ENCODE measurements around the gene NDUFS1.
"Not testable (repeated sequence)": the region's sequence is repeated elsewhere in the genome, so short reads cannot be mapped to it uniquely, and the experiment has no call there.

The NDUFS1 gene

GRCh38 chr2:206162401-206162800 lies 3.2 kb upstream of the NDUFS1 start:
- DNase-seq (ENCODE audit: low spot score), result not testable (repeated sequence)

DNA sequence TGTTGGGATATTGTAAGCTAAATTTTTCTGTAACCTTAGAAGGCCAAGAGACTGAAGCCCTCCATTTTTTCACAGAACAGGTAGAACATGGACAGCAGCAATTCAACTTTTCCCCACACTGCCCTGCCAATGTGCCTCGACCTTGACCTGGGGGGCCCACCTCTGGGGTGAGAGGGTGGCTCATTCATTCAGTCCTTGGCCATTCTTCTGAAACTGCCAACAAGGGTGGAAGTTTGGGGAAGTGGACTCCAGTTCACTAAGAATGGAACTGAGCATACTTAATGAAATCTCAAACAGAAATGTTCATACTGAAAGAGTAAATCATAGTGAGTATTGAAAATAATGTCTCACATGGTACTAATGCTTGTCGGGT lies 1.5 kb upstream of the NDUFS1 start:
- no peak for DNase-seq (ENCODE audit: low spot score)

DNA sequence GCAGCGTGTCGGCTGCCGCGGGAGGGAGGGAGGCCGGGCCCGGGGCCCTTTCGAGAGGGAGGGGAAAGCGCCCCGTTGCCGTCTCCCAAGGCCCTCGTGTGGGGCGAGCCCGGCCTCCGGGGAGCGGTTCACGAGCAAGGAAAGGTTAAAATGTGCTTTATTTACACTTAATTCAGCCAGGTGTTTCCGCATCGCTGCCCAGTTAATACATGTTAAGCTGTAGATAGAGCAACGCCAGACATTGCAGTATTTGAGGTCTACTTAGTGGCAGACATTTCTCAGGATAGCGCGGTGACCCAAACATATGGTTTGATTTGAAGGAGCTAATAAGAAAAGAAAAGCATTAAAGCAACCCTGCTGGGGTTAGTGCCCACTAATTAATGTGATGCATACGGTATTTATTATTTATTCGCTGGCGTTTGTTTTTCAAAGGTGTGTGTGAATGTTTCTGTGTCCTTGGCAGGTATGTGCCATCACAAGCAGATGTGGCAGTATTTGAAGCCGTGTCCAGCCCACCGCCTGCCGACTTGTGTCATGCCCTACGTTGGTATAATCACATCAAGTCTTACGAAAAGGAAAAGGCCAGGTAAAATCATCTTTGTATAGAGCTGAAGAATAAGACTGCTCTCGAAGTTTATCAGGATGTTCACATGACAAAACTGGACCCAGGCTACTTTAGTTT lies 1.0 kb upstream of the NDUFS1 start:
- DNase-seq (ENCODE audit: low spot score), result no peak

DNA sequence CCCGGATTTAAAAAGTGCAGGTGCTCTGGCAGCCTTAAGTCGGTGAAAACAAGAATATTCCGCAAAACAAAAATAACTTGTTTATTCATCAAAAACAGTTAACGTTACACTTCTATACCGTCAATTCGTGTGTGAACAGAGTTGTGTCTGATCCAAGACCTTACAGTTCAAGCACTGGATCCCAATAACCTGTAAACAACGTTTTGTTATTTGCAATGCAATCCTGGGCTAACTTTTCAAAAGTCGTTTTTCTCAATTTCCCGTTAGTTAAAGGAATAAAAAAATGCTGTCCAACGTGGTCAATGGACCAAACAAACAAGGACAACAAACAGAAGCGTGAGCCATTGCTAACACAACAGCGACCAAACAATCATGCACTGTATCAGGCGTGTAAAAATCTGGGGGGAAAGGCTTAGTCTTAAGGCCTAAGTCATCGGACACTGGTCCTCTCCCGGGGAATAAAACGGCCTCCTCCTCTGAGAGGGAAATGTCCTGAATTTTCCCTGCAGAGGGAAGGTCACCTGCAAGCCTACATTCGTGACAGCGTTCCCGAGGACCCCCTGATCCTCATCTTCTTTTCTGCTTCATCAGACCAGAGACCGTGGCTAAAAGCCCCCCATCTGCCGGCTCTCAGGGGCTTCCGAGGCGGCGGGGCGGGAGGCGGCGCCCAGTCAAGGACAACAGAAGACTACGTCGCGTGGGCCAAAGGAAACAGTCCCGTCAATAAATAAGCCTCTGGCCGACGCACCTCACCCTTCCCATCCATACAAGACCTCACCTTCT lies 490 bp downstream of the NDUFS1 start:
- DNase-seq (ENCODE audit: low spot score), result no peak

- not testable (repeated sequence) for DNase-seq (ENCODE audit: low spot score)
Observed at GRCh38 chr2:206157014-206157413, 2.2 kb downstream of the NDUFS1 start.

GRCh38 chr2:206154197-206154596 lies 5.0 kb downstream of the NDUFS1 start:
- DNase-seq (ENCODE audit: low spot score), result no peak

DNA sequence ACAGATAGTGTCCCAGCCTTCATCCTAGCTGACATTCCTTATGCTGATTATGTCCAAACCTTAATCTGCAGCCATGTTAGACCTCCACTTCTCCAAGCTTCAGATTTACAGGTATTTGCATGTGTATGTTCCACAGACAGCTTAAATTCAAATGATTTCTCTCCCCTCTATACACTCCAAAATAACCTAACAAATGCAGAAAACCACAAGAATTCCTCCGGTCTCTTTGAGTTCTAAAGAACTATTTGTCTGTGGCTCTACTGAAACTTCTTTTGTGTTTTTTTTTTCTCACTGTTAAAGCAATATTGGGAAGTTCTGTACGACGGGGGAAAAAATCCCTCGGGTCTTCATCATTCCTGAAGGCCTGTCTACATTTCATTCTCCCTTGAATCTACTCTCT lies 8.6 kb downstream of the NDUFS1 start:
- no peak for DNase-seq (ENCODE audit: low spot score)

DNA sequence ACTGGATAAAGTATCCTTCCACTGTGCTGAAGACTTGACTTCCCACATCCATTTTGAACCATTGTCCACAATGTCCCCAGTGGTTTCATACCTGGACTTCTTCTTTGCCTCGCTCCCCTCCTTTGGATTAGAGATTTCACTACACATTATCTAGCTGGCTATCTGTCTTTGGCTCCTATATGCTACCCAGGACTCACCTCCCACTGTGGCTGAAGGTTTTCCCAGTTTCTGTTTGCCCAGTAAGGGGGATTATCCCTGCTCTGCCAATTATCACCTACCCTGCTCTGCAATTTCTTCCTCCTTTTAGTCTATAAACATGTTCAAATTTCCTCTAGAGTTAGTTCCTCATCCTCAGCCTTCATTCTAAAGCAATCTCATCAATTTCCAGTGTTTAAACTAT lies 9.1 kb downstream of the NDUFS1 start:
- no peak for DNase-seq (ENCODE audit: low spot score)

DNA sequence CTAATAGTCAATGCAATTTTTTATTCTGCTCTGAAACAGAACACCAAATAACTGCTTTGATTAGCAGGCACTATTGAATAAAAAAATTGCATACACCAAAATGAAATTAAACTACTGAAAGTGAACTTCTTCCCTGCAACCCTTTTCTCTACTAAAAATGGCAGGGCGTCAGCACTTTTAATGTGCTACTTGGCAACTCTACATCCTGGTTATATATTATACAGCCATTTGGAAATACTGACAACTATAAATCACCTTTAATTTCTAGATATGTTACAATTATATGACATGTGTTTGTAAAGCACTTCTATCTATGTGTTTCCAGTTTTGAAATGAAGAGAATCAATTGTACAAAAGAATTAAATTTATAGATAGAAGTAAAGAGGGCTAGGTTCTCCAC lies 9.9 kb downstream of the NDUFS1 start:
- no peak for DNase-seq (ENCODE audit: low spot score)

- no peak for DNase-seq (ENCODE audit: low spot score)
Observed at GRCh38 chr2:206145665-206146064, 13.6 kb downstream of the NDUFS1 start.

GRCh38 chr2:206144383-206144782 lies 14.9 kb downstream of the NDUFS1 start:
- DNase-seq (ENCODE audit: low spot score), result no peak

DNA sequence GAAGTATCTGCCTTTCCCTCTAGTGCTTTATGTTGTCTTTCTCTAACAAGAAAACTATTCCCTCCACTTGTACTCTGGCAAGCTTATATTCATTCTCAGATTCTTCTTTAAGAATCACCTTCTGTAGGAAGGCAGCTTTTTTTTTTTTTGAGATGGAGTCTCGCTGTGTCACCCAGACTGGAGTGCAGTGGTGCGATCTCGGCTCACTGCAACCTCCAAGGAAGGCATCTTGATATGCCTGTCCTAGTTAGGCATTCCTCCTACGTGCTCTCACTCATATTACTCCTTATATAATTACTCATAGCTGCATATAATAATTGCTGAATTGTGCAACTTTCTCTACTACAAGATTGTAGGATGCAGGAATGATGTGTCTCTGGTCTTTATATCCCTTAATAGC lies 15.8 kb downstream of the NDUFS1 start:
- DNase-seq (ENCODE audit: low spot score), result no peak

- DNase-seq (ENCODE audit: low spot score), result no peak
Observed at GRCh38 chr2:206127656-206128055, 31.6 kb downstream of the NDUFS1 start.

- DNase-seq (ENCODE audit: low spot score), result no peak
Observed at GRCh38 chr2:206125901-206126300, 33.3 kb downstream of the NDUFS1 start.

DNA sequence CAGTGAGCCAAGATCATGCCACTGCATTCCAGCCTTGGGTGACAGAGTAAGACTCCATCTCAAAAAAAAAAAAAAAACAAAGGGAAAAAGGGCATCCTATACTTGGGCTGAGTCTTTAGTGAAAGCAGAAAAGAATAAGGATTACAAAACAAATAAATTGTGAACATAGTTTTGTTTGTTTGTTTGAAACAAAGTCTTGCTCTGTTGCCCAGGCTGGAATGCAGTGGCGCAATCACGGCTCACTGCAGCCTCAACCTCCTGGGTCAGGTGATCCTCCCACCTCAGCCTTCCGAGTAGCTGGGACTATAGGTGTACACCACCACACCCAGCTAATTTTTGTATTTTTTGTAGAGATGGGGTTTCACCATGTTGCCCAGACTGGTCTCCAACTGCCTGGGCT lies 36.7 kb downstream of the NDUFS1 start:
- DNase-seq (ENCODE audit: low spot score), result not testable (repeated sequence)

- no peak for DNase-seq (ENCODE audit: low spot score)
Observed at GRCh38 chr2:206116278-206116677, 43.0 kb downstream of the NDUFS1 start.

GRCh38 chr2:206115026-206115578 lies 44.1 kb downstream of the NDUFS1 start:
- no peak for DNase-seq (ENCODE audit: low spot score)

DNA sequence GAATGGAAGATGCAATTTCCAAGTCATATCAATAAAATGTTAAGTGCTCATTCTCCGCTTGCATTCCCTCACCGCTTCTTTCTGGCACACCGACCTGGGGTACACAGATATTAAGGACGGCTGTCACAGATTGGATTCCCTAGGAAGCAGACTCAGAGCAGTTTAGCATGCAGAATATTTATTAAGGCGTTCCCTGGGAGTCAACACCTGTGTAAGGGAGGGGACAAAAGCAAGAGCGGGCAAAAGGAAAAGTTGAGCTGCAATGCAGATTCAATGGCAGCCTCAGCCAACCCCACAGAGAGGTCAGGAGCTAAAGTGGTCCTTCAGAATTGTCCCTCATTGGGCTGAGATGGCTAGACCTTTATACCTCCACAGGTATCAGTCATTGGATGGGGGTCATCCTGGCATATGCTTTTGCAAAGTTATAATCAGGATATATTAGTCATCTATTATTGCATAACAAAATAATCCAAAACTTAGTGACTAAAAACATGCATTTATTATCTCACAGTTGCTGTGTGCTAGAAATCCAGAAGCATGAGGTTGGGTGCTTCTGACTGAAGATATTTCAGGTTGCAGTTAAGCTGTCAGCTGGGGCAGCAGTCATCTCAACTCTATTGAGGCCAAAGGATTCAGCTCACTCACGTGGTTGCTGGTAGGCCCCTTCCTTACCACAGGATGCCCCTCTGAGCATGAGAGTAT lies 46.2 kb downstream of the NDUFS1 start:
- DNase-seq (ENCODE audit: low spot score), result no peak

- no peak for DNase-seq (ENCODE audit: low spot score)
Observed at GRCh38 chr2:206112108-206112507, 47.1 kb downstream of the NDUFS1 start.

DNA sequence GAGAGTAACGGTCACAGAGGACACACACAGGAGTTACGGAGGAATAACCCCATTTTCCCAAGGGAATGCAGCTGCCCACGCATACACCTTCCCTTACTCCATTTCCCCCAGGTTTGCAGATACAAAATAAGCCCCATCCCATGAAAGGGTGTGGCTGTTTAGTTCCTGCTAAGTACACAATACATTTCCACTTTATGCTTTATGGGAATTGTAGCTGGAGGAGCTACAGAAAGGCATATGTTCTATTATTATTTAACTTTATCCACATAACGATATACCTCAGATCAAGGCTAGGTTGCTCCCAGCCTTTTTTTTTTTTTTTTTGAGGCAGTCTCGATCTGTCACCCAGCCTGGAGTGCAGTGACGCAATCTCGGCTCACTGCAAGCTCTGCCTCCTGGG lies 50.5 kb downstream of the NDUFS1 start:
- DNase-seq (ENCODE audit: low spot score), result no peak

- no peak for DNase-seq (ENCODE audit: low spot score)
Observed at GRCh38 chr2:206105541-206105940, 53.7 kb downstream of the NDUFS1 start.

DNA sequence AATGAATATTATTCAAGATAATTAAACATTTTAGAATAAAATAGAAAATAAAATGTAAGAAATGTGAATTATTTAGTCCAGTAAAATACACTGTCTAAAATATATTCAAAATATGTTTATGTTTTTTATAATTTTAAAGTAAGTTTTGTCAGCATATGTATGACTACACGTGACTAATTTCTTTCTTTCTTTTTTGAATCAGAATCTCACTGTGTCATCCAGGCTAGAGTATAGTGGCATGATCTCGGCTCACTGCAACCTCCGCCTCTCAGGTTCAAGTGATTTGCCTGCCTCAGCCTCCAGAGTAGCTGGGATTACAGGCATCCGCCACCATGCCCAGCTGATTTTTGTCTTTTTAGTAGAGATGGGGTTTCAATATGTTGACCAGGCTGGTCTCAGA lies 54.2 kb downstream of the NDUFS1 start:
- DNase-seq (ENCODE audit: low spot score), result no peak

- not testable (repeated sequence) for DNase-seq (ENCODE audit: low spot score)
Observed at GRCh38 chr2:206098872-206099271, 60.4 kb downstream of the NDUFS1 start.

Measured in Ammon's horn (tissue), 1 donor.